SH-SY5Y (cell line): ENCODE data around the gene SPON2.

ENCODE experiments used
- GATA2 ChIP-seq: IDR thresholded peaks from 2 replicates; pipeline ENCODE4 v1.6.1; 2011; ENCODE audit warnings: mild to moderate bottlenecking, low read depth, low read length
- GATA3 ChIP-seq: IDR thresholded peaks from 2 replicates; pipeline ENCODE4 v1.6.1; 2011; ENCODE audit warnings: low read depth, mild to moderate bottlenecking, low read length, moderate library complexity

Gene SPON2

GRCh38 chr4:1166509-1167243, 5.7 kb downstream of the SPON2 start:
- TF ChIP-seq GATA3 (no peak), GATA2 (no peak)

DNA sequence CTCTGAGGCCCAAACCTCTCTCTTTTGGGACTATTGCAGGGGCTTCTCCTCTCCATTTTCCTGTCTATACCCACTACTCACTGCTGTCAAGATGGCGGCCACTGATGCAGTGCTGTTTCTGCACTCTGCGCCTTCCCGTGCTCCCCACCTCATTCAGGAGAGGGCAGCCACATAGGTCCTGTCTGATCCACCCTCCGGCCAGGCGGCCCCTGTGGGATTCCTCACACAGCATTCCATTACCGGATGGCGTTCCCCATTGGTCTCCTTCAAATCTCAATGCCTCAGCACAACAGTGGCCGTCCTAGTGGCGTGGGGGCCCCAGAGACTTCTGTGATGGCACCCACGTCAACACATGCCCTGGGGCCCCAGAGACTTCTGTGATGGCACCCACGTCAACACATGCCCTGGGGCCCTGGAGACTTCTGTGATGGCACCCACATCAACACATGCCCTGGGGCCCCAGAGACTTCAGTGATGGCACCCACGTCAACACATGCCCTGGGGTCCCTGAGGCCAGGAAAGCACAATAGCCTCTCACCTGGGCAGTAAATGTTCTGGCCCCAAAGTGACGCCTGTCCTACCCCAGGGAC, 7.3 kb downstream of the SPON2 start:
- no peak for TF ChIP-seq GATA2
- no peak for TF ChIP-seq GATA3

- TF ChIP-seq GATA3 (no peak), GATA2 (no peak)
Measured at GRCh38 chr4:1164444-1164843, 7.9 kb downstream of the SPON2 start.

GRCh38 chr4:1164040-1164439, 8.3 kb downstream of the SPON2 start:
- TF ChIP-seq GATA3 (no peak), GATA2 (no peak)

DNA sequence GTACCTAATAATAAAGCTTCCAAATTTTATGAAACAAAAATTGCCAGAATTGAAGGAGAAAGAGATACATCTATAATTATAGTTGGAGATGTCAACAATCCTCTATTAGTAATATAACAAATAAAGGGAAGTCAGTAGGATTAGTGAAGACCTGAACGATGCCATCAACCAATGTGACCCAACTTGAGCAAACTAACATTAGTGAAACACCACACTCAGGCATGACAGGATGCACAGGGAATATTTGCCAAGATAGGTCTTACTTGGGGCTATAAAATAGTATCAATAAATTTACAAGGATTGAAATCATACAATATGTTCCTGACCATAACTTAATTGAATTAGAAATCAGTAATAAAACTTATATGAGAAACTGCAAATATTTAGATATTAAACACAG, 12.0 kb downstream of the SPON2 start:
- TF ChIP-seq GATA3, result no peak

DNA sequence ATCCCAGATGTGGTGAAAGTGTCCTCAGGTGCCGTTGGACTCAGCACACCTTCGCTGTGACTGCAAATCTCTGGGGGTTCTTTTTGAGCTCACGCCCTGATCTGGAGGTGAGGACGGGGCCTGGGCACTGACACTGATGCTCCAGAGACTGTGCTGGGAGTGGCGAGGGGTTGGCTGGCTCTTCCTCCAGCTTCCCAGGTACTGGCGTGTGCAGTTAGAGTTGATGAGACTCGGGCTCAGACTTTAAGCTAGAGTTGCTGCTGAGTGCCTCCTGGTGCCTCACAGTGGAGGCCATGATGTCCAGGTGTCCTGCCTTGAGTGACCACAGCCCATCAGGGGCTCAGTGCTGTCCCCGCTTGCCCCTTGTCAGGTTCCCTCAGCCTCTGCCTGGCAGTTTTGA, 16.3 kb downstream of the SPON2 start:
- TF ChIP-seq GATA3, result no peak
- TF ChIP-seq GATA2, result no peak

- TF ChIP-seq GATA2, result no peak
- no peak for TF ChIP-seq GATA3
Measured at GRCh38 chr4:1155314-1155713, 17.1 kb downstream of the SPON2 start.

GRCh38 chr4:1154523-1155182, 17.7 kb downstream of the SPON2 start:
- no peak for TF ChIP-seq GATA2
- no peak for TF ChIP-seq GATA3

DNA sequence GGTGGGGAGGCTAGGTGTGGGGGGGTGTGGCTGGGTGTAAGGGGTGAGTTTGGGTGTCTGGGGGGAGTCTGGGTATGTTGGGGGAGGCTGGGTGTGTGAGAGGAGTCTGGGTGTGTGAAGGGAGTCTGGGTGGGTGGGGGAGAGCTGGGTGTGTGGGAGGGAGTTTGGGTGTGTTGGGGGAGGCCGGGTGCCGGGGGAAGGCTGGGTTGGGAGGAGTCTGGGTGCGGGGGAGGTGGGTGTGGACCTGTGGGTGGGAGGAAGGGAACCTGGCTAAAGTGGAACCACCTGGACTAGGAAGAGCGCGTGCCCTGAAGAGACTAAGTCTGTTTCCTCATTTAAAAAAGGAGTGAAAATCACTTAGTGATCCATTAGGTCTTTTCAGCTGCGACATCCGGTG, 18.3 kb downstream of the SPON2 start:
- TF ChIP-seq GATA3 (no peak), GATA2 (no peak)

- TF ChIP-seq GATA3, result no peak
- no peak for TF ChIP-seq GATA2
Measured at GRCh38 chr4:1153567-1154090, 18.8 kb downstream of the SPON2 start.

DNA sequence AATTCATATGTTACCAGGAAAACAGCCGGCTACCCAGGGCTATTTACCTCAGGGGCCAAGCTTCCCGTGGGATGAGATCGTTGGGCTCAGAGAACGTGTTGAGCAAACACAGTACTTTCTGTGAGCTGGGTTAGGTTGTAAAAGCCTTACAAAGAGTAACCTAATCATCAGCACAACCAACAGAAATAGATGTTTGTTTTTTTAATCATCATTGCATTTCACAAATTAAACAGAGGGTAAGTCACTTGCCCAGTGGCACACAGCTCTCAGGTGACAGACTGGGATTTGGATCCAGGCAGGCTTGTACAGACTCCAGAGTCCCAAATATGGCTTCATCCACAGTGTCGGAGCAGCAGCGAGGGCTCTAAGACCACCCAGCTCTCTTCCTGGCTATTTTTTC, 20.1 kb downstream of the SPON2 start:
- no peak for TF ChIP-seq GATA3
- no peak for TF ChIP-seq GATA2

GRCh38 chr4:1151541-1151940, 20.8 kb downstream of the SPON2 start:
- TF ChIP-seq GATA2 (no peak), GATA3 (no peak)

GRCh38 chr4:1150875-1151274, 21.5 kb downstream of the SPON2 start:
- TF ChIP-seq GATA2, result no peak
- no peak for TF ChIP-seq GATA3

DNA sequence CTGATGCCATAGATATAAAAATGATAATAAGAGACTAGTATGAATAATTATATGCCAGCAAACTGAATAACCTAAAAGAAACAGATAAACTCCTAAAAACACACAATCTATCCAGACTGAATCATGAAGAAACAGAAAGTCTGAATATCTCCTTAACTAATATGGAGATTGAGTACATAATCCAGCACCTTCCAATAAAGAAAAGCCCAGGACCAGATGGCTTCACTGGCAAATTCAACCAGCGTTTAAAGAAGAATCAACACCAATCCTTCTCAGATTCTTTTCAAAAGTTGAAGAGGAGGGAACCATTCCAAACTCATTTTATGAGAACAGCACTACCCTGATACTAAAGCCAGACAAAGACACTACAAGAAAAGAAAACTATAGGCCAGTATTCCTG, 32.5 kb downstream of the SPON2 start:
- TF ChIP-seq GATA3, result no peak

DNA sequence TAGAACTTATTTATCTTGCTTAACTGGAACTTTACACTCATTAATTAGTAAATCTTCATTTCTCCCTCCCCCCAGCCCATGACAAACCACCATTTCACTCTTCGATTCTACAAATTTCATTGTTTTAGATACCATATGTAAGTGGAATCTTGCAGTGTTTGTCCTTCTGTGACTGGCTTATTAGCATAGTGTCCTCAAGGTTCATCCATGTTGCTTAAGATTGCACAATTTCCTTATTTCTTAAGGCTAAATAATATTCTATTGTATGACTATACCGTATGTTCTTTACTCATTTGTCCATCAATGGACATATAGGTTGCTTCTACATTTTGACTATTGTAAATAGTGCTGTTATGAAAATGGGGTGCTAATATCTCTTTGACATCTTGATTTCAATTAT, 34.5 kb downstream of the SPON2 start:
- TF ChIP-seq GATA2 (no peak), GATA3 (no peak)
